DMS114 treated with DMSO at 0.1 percent for 48 hours (cell line): ENCODE measurements around the gene STK32C.

Source experiments
- DNase-seq: peaks from one replicate; lab custom pipeline; 2025; ENCODE audit not compliant: unreplicated experiment; lab: John Stamatoyannopoulos, UW

Gene STK32C

DNA sequence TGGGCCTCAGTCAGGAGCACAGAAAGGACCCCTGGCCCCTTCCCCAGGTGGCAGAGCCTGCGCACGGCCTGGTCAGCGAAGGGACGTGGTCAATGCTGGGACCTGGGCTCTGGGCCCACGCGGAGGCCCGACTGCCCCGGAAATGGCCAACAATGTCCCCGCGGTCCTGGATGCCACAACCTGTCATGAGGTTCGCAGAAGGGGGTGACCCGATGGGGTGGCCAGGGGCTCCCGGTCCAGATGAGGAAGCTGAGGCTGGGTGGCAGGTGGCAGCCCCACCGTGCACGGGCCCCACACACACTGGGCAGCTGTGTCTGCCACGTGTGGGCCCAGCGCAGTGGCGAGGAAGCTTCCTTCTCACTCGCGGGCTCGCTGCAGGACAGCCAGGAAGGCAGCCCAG is 71.6 kb downstream of the STK32C start:
- DNase-seq = no peak

DNA sequence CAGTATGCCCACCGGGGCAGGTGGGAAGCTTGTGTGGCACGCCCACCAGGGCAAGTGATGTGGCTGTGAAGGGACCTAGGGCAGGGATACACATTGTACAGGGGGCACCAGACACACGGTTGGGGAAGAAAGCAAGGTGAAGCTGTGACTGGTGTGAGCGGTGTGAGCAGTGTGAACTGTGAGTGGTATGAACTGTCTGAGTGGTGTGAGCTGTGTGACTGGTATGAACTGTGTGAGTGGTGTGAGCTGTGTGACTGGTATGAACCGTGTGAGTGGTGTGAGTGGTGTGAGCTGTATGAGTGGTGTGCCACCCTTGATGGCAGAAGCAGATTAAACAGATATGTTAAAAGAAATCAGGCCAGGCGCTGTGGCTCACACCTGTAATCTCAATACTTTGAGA is 72.9 kb downstream of the STK32C start:
- DNase-seq = no peak

DNA sequence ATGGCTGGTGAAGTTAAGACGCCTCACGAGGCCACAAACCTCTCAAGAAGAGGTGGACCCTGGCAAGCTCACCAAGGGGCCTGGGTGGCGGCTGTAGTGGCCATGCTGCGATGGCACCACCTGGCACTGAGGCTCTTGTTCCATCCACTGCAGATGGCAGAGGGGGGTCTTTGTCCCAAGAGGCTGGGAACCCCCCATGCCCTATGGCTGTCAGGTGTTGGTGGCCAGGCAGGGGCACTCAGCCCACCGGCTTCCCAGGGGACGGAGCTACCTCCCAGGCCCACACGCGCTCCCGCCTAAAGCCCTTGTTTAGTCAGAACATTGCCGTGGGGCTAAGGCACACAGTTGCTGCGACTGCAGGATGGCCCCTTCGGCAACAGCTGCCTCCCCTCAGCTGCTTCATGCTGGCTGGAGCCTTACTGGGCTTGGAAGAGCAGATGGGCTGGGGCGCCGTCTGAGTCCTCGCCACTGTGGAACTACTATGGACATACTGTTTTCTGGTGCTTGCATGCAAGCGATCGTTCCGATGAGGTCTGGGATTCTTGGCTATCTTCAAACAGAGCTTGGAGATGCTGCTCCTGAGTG is 74.2 kb downstream of the STK32C start:
- DNase-seq = no peak

GRCh38 chr10:132232981-132233380 is 74.8 kb downstream of the STK32C start:
- DNase-seq = no peak

GRCh38 chr10:132232023-132232951 is 75.5 kb downstream of the STK32C start:
- DNase-seq = no peak

- DNase-seq = no peak
These were observed 76.1 kb downstream of the STK32C start for GRCh38 chr10:132231656-132232022.

GRCh38 chr10:132230557-132231210 is 77.1 kb downstream of the STK32C start:
- DNase-seq = no peak

DNA sequence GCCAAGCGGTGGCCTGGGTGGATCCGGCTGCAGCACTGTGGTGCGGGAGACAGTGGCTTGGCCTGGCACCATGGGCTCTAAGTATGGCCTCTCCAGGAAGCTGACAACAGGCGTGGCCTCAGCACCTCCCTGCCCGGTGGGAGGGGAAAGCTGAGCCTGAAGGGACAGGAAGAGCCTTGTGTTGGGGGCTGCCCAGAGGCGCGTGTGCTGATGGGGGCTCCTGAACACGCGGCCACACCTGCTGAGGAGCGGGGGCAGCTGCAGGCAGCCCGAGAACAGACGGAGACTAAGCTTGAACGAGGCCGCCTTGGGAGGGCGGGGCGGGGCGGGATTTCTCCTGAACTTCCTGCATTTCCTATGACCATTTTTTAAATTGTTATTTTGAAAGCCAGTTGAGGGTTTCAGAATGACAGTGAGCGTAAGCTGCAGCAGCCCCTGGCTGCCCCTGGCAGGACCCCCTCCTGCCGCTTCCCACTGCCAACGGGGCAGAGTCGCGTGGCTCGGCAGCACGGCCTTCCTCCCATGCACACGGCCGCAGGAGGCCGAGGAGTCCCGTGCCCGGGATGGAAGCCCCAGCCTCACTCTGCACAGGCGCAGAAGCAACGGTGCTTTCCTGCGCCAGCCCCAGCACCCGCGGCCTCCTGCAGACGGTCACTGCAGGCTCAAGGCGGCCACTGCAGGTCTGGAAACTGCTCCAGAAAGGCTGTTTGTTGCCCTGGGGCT is 77.8 kb downstream of the STK32C start:
- DNase-seq = no peak

GRCh38 chr10:132229096-132229495 is 78.7 kb downstream of the STK32C start:
- no peak for DNase-seq

GRCh38 chr10:132228616-132229015 is 79.1 kb downstream of the STK32C start:
- no peak for DNase-seq

DNA sequence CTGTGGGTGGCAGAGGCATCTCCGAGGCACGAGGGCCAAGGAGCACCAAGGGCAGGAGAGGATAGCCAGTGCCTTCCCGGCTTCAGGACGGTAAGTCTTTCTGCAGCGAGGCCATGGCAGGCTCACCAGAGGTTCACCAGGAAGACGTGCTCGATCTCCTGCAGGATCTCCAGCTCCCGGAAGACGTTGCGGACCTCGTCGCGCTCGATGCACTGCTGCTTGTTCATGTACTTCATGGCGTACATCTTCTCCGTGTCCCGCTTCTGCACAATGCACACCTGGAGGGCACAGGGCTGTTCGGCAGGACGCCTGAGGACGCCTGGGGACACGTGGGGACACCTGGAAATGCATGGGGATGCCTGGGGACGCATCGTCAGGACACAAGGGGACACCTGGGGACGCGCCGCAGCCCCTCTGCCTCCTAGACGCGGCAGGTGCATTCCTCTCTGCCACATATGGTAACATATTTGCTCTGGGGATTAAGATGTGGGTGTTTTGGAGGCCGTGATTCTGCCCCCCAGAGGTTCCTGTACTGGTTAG is 79.8 kb downstream of the STK32C start:
- no peak for DNase-seq

- no peak for DNase-seq
These were observed 81.0 kb downstream of the STK32C start for GRCh38 chr10:132226586-132227405.

DNA sequence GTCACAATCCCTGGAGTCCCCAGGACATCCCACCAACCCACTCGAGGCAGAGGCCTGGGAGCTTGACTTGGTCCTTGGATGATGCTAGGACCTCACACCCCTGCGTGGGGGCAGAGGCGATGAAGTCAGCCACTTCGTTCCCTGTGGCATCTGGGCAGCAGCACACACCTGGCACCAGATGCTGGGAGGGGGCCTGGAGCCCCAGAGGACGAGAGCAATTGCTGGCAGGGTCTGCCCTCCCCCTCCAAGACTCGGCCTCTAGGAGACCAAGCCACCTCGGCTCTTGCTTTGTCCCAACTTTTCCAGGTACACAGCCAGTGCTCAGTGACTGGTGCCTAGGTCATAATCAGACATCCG is 81.9 kb downstream of the STK32C start:
- no peak for DNase-seq

DNA sequence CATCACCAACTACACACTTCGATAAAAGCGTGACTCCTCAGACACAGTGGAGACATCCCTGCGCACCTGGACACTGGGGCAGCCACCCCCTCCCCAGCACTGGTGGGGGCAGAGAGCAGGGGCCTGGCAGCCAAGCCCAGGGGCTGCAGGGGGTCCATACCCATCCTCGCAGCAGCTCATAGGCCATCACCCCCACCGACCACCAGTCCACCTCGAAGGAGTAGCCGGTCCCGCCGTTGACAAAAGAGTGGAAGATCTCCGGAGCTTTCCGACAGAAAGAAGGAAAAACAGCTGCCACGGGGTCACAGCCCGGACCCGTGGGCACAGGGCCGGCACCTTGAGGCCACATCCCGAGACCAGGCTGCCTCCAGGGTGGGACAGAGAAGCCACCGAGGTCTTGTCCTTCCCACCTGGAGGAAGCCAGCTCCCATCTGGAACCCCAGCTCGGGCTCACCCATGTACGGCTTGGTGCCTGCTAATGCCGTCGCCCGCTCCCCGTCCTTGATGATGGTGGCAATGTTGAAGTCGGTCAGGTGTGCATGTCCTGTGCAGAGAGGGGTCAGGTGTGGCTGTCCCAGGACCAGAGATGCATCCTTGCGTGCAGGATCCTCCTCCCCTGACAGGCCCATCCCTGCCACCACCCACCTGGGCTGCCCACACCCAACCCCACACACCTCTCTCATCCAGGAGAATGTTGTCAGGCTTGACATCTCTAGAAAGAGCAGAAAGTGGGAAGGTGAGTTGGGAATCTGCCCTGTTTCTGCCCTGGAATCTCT is 82.5 kb downstream of the STK32C start:
- no peak for DNase-seq

- no peak for DNase-seq
These were observed 83.2 kb downstream of the STK32C start for GRCh38 chr10:132224343-132225072.

DNA sequence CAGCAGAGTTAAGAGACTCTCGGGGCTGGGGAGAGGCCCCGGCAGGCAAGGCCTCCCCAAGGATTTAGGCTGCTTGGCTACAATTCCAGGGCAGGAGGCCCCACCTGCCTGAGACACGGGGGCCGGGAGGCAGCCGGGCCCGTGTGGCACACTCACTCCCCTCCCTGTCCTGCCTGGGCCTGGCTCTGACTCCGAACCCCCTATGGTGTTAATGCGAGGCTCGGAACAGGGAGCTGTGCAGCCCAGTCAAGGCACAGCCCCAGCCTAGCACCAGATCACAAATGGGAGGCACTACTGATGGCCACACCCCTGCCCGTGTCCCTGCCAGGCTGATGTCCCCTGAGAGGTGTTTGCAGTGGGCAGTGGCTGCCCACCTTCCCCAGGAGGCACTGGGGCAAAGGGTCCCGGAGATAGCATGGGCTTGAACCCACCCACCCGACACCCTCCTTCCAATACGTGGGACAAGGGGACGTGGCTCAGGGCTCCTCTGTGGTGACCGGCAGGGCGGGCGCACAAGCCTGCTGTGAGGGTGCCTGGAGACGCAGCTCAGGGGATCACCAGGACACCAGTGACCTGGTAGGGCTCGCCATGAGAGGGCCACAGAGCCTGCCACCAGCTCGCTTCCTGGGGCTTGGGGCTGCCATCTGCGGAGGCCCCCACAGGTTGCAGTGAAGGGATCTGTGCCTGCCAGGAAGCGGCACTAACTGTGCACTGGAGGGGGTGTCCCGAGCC is 84.0 kb downstream of the STK32C start:
- DNase-seq = no peak

DNA sequence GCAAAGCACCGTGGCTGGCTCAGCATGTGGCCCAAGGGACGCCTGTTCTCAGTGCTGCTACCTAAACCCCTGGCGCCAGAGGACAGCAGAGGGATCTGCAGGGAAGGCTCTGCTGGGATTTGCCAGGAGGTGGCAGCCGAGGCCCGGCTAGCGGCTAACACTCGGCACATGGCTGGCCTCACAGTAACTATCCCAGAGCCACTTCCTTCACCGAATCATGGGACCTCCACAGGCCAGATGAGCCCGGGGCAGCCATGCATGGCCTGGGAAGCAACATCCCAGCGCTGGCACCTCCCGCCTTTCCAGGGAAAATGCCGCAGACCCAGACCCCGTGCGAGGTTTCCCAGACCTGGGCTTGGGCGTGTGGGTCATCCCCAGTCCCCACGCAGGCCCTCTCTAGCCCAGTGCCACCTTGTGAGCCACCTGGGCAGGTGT is 84.6 kb downstream of the STK32C start:
- DNase-seq = peak; percentile 77

DNA sequence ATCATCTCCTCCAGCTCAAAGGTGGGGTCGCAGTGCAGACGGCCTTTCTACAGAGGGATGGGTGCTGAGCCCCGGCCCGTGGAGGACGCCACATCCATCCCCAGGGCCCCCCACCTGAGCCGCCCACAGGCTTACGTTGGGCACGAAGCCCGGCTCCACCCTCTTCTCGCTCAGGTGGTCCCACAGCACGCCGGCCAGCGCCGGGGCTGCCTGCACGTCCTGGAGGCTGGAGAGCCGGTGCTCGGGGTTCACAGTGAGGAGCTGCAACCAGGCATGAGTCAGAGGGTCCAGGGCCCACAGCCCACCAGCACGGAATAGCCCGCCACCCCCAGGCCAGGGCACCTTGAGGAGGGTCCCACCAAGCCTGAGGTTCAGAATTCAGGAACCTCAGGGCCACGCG is 85.0 kb downstream of the STK32C start:
- no peak for DNase-seq
